ENCODE data around the gene LMBRD1.

- no peak for TF ChIP-seq ZNF664 (tag by site-specific recombination; IDR thresholded peaks at IDR 0.05)
- no peak for TF ChIP-seq CTCF (tag by site-specific recombination; IDR thresholded peaks at IDR 0.05)
- no peak for TF ChIP-seq ZNF10 (tag by site-specific recombination; IDR thresholded peaks at IDR 0.05)
- no peak for TF ChIP-seq ZNF274 (IDR thresholded peaks at IDR 0.05; ENCODE audit: low read length)
- no peak for TF ChIP-seq ZNF274 (tag by site-specific recombination; IDR thresholded peaks at IDR 0.05; ENCODE audit: borderline replicate concordance)
- TF ChIP-seq, protein P1, sequence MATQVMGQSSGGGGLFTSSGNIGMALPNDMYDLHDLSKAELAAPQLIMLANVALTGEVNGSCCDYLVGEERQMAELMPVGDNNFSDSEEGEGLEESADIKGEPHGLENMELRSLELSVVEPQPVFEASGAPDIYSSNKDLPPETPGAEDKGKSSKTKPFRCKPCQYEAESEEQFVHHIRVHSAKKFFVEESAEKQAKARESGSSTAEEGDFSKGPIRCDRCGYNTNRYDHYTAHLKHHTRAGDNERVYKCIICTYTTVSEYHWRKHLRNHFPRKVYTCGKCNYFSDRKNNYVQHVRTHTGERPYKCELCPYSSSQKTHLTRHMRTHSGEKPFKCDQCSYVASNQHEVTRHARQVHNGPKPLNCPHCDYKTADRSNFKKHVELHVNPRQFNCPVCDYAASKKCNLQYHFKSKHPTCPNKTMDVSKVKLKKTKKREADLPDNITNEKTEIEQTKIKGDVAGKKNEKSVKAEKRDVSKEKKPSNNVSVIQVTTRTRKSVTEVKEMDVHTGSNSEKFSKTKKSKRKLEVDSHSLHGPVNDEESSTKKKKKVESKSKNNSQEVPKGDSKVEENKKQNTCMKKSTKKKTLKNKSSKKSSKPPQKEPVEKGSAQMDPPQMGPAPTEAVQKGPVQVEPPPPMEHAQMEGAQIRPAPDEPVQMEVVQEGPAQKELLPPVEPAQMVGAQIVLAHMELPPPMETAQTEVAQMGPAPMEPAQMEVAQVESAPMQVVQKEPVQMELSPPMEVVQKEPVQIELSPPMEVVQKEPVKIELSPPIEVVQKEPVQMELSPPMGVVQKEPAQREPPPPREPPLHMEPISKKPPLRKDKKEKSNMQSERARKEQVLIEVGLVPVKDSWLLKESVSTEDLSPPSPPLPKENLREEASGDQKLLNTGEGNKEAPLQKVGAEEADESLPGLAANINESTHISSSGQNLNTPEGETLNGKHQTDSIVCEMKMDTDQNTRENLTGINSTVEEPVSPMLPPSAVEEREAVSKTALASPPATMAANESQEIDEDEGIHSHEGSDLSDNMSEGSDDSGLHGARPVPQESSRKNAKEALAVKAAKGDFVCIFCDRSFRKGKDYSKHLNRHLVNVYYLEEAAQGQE (tag by site-specific recombination; IDR thresholded peaks at IDR 0.05), result no peak
These were observed 64.8 kb downstream of the LMBRD1 start for GRCh38 chr6:69732045-69732444.
